Psoas muscle (tissue), 8 donors: ENCODE data around the gene ROPN1L. TPM values are rescaled to one million over a fixed set of nuclear protein-coding genes. Genes with fewer than 3 reads are reported as not detected.
"Not testable (repeated sequence)": the region's sequence is repeated elsewhere in the genome, so short reads cannot be mapped to it uniquely, and the experiment has no call there.

Experiments
- ATAC-seq, 4 donors: fragments of 200-7000 bp; cut with Tn5 transposase; one replicate each; pipeline ENCODE4 v1.9.1; 2020; ENCODE audit warnings: moderate library complexity in 3 of 4, mild to moderate bottlenecking in 2 of 4
- DNase-seq, 2 donors: peaks; one replicate each; pipeline ENCODE4 v3.0.0-alpha.2; 2020
- H3K27ac ChIP-seq: fragments of 200-600 bp; one replicate; pipeline ENCODE4 v1.8.0; 2022
- H3K27me3 ChIP-seq, 3 donors: fragments of 200-600 bp in 1 of 3; one replicate each; pipeline versions ENCODE4 v1.6.1 to v1.8.0; 2013 to 2022; ENCODE audit warnings: low read length in 2 of 3, mild to moderate bottlenecking in 2 of 3, moderate library complexity in 1 of 3; ENCODE audit not compliant: insufficient read depth in 3 of 3
- H3K36me3 ChIP-seq, 2 donors: fragments of 200-600 bp in 1 of 2; one replicate each; pipeline versions ENCODE4 v1.6.1 to v1.8.0; 2013 to 2022; ENCODE audit warnings: low read depth in 1 of 2, mild to moderate bottlenecking in 1 of 2, moderate library complexity in 1 of 2; ENCODE audit not compliant: insufficient read depth in 1 of 2
- H3K4me1 ChIP-seq: fragments of 200-600 bp; one replicate; pipeline ENCODE4 v1.8.0; 2022
- H3K4me3 ChIP-seq: fragments of 200-600 bp; one replicate; pipeline ENCODE4 v1.8.0; 2022; ENCODE audit warnings: mild to moderate bottlenecking
- H3K9me3 ChIP-seq: fragments of 200-600 bp; one replicate; pipeline ENCODE4 v1.8.0; 2022
- WGBS, 3 donors: extraction: QIAGEN DNeasy Blood & Tissue Kit; methylation state at CpG; one replicate each; pipeline versions ENCODE4 v1.1.6 to v1.1.7; 2013; 5-methylcytosine and 5-hydroxymethylcytosine counted together
- intact Hi-C, 2 donors: fragments of 100-400 bp; cut with DNase I; formaldehyde crosslinking; loops; one replicate each; pipeline versions ENCODE4 v1.11.0 to v1.14.2; 2022
- polyA plus RNA-seq, 3 donors: library from polyadenylated mRNA; stranded (reverse); fragments of 200-250 nt; gene quantifications; one replicate each; pipeline ENCODE4 v1.2.3, GENCODE V29; 2013
- total RNA-seq, 4 donors: library from RNA; stranded (reverse); fragmentation: NEBNext Ultra II Directional in 2 of 4; extraction: Animal tissue kit (Norgen Biotek cat#: 25700) in 2 of 4; gene quantifications; one replicate each; pipeline versions ENCODE4 v1.2.1 to v1.2.4, GENCODE V29; 2021 to 2023
- TF ChIP-seq, protein P1 (sequence below): fragments of 200-600 bp; IDR thresholded peaks from one replicate; pipeline ENCODE4 v1.8.0; 2022; ENCODE audit warnings: antibody characterized with exemption
- donor health status: healthy with polysubstance abuse.
- donor health status: DM: no; HTN: no; CAD: no; lungs with moderate emphysema.
- donor health status: Bipolar disorder and iron deficiency.
- donor health status: healthy.
- donor health status: DM: yes; HTN: yes; CAD: no.
- donor health status: DM: no; HTN: no; CAD: no.
- donor health status: DM: no; HTN: no; CAD: no.
- donor health status: DM: yes; HTN: yes; CAD: no.

The ROPN1L gene
- total and polyA plus RNA-seq, 7 donors, result 0.16 to 0.38 (median 0.25) TPM; not detected in 4

DNA sequence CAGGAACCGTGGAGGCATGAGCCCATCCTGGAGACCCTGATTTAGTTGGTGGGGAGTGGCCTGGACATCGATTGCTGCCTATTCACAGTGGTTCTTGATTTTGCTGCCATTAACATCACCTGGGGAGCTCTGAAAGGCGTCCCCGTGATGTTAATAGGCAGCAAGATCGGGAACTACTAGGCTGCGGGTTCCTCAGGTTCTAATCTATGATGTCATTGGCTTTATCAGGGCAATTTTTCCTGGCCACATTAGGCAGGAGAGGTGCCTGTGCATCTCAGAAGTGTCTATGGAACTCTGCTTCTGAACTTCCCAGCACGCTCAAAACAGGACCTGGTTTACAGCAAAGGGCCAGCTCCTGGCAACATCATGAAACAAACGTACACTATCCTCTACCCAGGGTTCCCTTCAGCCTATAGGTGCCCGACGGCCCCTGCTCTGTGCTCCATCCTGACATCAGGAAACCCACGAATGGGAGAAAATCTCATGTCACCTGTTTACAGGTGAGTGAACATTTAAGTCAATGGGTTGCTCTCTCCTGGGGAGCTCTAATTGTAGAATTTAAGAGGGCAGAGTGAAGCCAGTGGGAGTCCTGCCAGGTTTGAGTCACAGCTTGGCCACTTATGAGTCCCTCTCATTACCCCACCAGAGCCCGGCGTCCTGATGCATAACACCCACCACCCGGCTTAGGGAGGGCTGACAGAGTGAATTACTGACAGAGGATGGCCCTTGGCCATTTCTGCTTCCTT lies 49.4 kb downstream of the ROPN1L start:
- DNase-seq, result no peak
- TF ChIP-seq, protein P1, sequence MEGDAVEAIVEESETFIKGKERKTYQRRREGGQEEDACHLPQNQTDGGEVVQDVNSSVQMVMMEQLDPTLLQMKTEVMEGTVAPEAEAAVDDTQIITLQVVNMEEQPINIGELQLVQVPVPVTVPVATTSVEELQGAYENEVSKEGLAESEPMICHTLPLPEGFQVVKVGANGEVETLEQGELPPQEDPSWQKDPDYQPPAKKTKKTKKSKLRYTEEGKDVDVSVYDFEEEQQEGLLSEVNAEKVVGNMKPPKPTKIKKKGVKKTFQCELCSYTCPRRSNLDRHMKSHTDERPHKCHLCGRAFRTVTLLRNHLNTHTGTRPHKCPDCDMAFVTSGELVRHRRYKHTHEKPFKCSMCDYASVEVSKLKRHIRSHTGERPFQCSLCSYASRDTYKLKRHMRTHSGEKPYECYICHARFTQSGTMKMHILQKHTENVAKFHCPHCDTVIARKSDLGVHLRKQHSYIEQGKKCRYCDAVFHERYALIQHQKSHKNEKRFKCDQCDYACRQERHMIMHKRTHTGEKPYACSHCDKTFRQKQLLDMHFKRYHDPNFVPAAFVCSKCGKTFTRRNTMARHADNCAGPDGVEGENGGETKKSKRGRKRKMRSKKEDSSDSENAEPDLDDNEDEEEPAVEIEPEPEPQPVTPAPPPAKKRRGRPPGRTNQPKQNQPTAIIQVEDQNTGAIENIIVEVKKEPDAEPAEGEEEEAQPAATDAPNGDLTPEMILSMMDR, result no peak
- peaks cover 0 to 4% (median 0%) of the 10 kb centered on the region in 3 donors for H3K27me3 ChIP-seq
- no peak overlapping the region for H3K27ac ChIP-seq
- no peaks in the 10 kb centered on the region for H3K4me1 ChIP-seq
- no peaks in the 10 kb centered on the region for H3K36me3 ChIP-seq
- ATAC-seq, result no peak
- 67 to 77% (median 73%) methylated on average over 14 of the region's 14 CpGs for WGBS, 3 donors
- peaks cover 13% of the 10 kb centered on the region for H3K9me3 ChIP-seq
- intact Hi-C loops, result no loop called here
- no peak overlapping the region for H3K4me3 ChIP-seq

DNA sequence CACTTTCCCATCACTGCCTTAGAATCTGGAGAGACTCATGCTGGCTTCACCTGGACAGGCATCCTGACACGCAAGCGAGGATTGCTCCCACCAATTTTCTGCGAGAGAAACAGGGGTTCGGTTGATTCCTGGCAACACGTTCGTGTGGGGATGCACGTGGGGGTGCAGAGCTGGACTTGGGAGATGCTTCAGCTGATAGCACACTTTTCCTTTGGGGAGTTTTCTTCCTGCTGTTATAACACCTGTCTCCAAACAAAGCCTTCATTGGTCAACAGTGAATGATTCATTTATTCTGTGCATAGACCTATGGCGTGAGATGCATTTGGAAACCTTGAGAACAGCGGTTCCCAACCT lies 50.0 kb downstream of the ROPN1L start:
- ATAC-seq (no peak), DNase-seq (no peak)
- TF ChIP-seq, protein P1, result no peak
- WGBS, 3 donors, result 87 to 94% (median 91%) methylated on average over 9 of the region's 9 CpGs
- Histone ChIP-seq H3K9me3 (peaks cover 13% of the 10 kb centered on the region), H3K27ac (no peak overlapping the region), H3K4me1 (no peaks in the 10 kb centered on the region), H3K27me3 (peaks cover 0 to 4% (median 0%) of the 10 kb centered on the region in 3 donors), H3K36me3 (no peaks in the 10 kb centered on the region), H3K4me3 (no peak overlapping the region)
- intact Hi-C loops, result no loop called here

DNA sequence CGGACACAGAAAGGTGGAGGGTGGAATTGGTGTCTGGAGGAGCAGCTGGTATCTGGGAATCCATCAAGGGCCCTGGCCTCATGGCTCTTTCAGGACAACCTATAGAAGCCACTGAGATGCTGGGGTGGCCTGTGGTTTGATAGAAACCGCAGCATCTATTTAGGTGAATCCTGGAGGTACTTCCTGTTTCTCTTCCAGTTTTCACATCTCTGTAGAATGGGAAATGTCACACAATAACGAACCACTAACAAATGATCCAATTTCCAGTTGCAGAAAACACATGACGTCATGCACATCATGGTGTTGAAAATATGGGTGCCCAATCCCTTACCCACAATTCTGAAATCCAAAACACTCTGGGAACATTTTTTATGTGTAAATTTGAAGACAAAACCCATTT lies 52.2 kb downstream of the ROPN1L start:
- no peaks in the 10 kb centered on the region for H3K36me3 ChIP-seq
- H3K27me3 ChIP-seq, result peaks cover 0 to 4% (median 0%) of the 10 kb centered on the region in 3 donors
- 78 to 90% (median 80%) methylated on average over 4 of the region's 4 CpGs for WGBS, 3 donors
- no peak overlapping the region for H3K27ac ChIP-seq
- intact Hi-C loops, result no loop called here
- TF ChIP-seq, protein P1, result no peak
- peaks cover 13% of the 10 kb centered on the region for H3K9me3 ChIP-seq
- H3K4me1 ChIP-seq, result no peaks in the 10 kb centered on the region
- H3K4me3 ChIP-seq, result no peak overlapping the region
- ATAC-seq, result no peak
- DNase-seq, result no peak

- WGBS, 3 donors, result 95 to 97% (median 97%) methylated on average over 6 of the region's 6 CpGs
- DNase-seq, intact Hi-C loops, H3K27me3 ChIP-seq, H3K4me3 ChIP-seq, ATAC-seq, H3K4me1 ChIP-seq, H3K27ac ChIP-seq, H3K36me3 ChIP-seq: not testable (repeated sequence)
- H3K9me3 ChIP-seq, result peaks cover 13% of the 10 kb centered on the region
These were observed 52.8 kb downstream of the ROPN1L start for GRCh38 chr5:10494497-10494896.

- H3K27me3 ChIP-seq, result no peaks in the 10 kb centered on the region
- no peaks in the 10 kb centered on the region for H3K4me1 ChIP-seq
- ATAC-seq (no peak), DNase-seq (no peak)
- intact Hi-C loops, result no loop called here
- 58 to 75% (median 73%) methylated on average over 5 of the region's 5 CpGs for WGBS, 3 donors
- H3K9me3 ChIP-seq, result peaks cover 13% of the 10 kb centered on the region
- TF ChIP-seq, protein P1, result no peak
- no peak overlapping the region for H3K4me3 ChIP-seq
- no peaks in the 10 kb centered on the region for H3K36me3 ChIP-seq
- no peak overlapping the region for H3K27ac ChIP-seq
These were observed 55.9 kb downstream of the ROPN1L start for GRCh38 chr5:10497554-10497953.
